HG03575 (cell line): ENCODE measurements around the gene MGARP.
"Not testable (repeated sequence)": the region's sequence is repeated elsewhere in the genome, so short reads cannot be mapped to it uniquely, and the experiment has no call there.

Experiments
- ATAC-seq: cut with Tn5 transposase; IDR thresholded peaks from one replicate; pipeline ENCODE4 v1.9.1; 2021; ENCODE audit not compliant: unreplicated experiment, insufficient number of reproducible peaks, low FRiP score; ENCODE audit errors: extremely low read depth

MGARP gene

DNA sequence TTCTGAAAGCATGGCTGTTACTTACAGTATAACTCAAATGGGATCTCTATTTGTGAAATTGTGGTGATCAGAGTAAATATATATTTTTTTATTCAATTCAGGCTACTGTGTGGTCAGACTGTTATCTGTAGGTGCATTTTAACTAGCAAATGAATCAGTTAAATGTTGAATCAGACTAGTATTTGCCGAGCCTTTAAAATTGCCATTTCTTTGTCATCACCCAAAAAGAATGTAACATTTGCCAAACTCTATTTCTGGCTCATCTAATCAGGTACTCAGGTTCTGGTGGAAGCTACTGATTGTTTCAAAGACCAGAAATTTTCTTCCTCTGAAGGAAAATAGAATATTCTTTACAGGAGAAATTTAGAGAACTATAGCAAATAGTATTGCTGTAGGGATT lies 19.5 kb upstream of the MGARP start:
- ATAC-seq = no peak

DNA sequence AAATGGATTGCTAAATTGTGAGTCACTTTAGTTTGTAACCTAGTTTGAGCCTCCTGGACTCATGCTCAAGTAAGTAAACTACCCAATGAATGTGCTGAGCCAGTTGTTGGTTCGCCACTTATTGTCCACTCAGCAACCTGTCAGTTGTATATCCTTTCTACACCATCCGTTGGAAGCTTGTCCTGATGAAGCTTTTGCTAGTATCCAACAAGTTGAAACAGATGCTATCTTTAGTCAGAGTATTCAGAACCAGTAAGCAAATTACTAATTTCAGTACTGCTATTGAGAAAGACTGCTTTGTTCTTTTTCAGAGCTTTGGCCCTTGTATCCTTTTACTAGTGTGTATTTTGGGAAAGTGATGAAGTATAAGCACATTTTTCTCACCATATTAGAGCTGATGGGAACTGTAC lies 17.0 kb upstream of the MGARP start:
- no peak for ATAC-seq

DNA sequence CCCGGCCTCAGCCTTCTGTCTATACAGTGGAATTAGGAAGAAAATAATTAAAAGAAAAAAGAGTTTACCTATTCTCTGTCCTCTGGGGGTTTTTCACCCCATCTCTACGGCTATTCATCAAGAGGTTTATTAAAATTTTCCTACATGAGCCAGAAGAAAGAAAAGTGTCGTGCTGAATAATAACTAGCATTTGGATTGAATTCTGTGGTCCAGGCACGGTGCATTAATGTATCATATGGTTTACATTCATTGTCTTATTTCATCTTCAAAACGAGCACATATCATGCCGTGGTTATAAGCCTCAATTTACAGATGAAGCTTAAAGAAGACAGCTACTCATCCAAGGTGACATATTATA lies 15.9 kb upstream of the MGARP start:
- no peak for ATAC-seq

DNA sequence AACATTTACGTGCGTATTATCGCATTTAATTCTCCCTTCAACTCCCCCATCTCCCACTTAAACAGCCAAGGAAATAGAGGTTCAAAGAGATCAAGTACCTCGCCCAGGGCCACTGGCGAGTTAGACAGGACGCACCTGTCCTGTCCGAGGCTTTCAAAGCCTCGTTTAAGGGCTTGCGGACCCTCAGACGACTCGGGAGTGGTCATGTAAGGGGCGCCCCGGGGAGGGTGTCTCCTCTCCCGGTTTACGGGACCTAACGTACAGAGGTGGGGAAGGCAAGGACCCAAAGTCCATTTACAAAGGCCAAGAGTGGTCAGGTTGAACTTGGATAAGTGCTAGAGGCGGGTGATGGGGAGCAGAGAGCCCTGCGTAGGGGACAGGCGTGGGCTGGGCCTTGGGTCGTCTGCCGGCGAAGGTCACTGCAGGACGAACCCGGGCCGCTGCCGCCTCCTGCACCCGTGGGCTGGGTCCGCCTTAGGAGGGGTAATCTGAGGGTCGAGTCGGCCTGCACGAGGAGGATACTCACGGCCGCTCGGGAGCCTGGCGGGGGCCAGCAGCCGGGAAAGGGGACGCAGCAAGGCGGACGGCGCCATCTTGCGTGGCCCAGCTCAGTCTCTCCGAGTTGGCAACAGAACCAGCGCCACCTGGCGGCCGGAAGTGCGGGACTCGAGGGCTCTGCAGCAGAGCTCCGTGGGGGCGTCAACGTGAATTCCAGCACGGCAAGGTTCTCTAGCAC lies 15.3 kb upstream of the MGARP start:
- ATAC-seq = peak; percentile 62

DNA sequence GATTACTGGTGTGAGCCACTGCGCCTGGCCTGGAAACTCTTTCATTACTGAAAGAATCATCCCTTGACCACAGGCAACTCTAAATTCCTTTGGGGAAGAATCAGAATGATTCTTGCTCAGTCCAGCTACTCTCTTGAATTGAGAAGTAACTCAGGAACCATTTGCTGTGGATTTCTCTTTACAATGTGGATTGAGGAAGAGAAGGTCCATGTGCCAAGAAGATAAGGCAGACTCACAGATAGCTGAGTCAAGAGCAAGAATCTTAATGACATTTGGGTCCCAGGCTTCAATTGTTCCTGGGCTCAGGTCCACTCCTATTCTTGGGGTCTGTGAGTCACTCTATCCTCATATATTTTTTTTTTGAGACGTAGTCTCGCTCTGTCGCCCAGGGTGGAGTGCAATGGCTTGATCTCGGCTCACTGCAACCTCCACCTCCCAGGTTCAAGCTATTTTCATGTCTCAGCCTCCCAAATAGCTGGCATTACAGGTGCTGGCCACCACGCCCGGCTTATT lies 6.2 kb upstream of the MGARP start:
- ATAC-seq = no peak

DNA sequence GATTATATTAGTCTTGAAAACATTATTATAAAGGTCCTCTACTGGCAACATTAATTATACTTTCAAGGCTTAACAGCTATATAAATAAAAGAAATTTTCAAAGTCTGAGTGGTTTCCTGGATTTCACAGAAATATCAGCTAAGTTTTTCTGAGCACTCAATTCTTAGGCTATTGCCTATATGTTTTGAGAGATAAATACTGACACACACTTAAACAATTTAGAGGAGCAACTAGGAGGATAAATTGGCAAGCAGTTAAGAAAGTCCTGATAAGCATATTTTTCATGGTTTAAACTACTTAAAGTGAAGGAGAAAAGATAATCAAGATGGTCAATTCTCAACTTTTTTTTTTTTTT lies 2.7 kb upstream of the MGARP start:
- ATAC-seq = no peak

DNA sequence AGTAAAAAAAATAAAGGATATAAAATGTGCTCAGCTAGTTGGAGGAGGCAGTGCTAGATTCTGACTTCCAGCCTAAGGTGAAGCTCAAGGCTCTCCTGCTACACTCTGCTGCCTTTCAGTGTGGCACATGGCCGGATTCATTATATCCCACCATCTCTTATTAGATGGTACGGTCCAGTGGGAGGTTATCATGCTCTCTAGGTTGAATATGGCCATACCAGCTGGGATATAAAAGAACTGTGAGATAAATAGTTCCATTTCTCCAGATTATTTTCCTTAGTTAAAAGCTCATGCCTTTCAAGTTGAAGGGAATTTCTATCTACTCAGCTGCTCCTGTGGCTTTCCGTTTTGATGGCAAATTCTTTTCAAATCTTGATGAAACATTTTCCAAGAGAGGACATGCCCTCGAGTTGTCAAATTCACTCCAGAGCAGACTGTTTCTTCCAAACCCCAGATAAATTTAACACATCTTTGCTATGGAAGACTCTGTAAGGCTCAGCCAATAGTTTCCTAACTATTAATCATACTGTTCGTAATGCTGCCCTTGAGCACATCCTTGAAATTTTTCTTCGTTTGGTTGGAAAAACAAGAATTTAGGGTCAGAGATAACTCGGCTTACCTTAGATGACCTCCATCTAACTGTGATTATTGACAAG lies 2.2 kb upstream of the MGARP start:
- no peak for ATAC-seq

DNA sequence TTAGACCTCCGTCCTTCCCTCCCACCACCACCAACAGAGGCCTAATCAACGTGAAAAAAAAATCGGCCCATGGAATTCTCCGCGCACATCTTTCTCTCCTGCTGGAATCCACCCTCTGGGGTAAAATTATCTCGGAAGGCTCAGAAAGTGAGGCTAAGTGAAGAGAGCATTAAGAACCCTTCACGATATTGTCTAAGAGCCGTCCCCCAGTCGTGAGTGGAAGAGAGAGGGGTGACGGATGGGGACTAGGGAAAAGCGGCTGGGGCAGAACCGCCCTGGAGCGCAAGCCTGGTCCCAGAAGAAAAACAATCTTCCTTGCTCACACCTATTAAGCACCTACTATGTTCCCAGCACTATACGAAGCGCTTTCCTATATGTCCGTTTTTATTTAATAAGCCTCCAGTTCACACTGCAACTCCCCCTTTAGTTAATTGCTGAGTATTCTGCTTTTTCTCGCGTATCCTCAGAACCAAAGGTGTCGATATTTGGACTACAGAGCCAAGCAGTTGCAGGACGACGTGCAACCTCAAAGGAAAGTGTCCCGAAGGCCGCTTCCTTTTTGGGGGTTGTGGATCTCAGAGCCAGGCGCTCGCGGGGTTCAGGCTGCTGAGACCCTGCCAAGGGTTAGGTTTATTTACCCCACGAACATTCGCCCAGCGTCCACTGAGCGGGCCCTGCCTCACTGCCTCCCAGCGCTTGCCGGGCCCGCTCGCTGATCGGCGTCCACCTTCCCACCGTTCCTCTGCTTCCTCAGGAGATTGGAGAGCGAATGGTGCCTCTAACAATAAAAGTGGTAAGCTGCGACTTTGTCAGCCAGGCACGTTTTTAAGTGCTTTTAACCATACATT lies 889 bp downstream of the MGARP start:
- no peak for ATAC-seq

DNA sequence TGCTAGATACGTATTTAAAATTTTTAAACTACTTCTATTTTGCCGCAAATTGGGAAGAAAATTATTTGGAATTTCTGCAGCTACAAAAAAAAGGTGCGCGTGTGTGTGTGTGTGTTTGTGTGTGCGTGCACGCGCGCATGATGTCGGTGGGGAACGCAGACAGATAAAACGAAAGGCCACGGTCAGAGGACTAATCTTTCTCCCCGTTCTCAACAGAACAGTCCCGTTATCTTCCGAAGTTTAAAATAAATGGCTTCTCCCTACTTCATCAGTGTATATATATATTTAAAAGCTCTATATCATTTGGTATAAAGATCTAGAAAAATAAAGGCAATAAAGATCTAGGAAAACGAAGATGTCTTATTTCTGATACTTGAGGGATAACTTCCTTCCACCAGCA lies 1.5 kb downstream of the MGARP start:
- no peak for ATAC-seq

DNA sequence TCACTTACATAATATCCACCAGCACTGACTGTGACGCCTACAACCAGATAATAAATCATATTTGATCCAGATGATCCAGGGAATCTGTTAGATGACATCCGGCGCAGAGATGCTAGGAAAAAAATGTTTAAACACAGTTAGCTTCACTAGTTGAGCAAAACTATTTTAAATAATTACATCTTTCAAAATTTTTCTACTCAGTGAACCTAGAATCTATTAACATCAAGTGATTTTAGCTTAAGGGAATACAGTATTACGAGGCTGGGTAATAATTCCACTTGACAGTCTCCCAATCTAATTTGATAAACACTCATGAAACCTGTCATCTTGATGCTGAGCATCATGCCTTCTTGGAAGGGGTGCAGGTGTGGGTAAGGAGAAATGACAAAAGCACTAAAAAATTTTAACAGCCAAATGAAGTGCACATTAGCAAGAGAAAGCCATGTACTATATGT lies 4.7 kb downstream of the MGARP start:
- ATAC-seq = no peak

DNA sequence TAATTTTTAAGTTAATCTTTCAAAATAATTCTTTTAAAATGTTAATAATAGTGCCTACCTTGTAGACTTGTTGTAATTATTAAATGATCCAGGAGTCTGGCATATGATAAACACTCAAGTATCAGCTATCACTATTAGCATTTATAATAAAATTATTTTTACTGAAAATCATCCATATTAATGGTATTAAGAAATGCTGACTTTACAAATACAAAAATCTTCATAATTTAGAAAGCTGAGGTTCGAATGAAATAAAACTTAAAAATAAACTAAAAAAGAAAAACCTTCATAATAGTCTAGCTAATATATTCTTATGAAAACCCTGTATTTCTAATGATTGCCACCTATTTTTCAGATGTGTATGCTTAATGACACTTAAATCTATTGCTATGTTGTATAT lies 5.2 kb downstream of the MGARP start:
- ATAC-seq = no peak

DNA sequence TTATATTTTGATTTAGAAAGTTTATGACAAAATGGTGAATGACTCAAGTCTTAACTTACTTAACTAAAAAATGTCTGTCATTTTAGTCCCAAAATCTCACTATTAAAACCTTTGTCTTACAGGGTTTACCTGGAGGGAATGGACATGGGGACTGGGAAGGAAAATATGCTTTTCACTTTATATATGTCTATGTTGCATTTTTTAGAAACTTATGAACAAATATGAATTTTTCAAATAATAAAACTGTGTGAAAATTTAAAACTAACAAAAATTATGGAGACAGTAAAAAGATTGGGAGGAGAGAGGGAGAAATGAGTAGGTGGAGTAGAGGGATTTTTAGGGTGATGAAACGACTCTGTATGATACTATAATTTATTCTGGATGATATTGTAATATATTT lies 6.2 kb downstream of the MGARP start:
- ATAC-seq = no peak

DNA sequence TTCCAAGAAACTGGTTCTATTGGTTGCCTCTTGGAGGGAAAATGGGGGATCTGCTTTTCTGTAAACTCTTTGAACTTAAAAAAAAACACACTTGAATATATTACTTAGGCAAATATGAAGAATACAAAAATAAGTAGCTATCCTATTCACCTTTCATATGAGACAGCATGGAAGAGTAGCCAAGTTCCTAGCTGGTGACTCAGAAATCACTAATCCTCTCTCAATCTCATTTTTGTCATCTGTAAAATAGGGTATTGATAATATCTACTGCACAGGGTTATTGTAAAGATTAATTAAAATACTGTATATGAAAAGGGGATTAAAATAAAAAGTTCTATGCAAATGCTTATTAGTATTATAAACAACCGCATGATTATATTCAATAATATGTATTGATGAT lies 12.7 kb downstream of the MGARP start:
- no peak for ATAC-seq

DNA sequence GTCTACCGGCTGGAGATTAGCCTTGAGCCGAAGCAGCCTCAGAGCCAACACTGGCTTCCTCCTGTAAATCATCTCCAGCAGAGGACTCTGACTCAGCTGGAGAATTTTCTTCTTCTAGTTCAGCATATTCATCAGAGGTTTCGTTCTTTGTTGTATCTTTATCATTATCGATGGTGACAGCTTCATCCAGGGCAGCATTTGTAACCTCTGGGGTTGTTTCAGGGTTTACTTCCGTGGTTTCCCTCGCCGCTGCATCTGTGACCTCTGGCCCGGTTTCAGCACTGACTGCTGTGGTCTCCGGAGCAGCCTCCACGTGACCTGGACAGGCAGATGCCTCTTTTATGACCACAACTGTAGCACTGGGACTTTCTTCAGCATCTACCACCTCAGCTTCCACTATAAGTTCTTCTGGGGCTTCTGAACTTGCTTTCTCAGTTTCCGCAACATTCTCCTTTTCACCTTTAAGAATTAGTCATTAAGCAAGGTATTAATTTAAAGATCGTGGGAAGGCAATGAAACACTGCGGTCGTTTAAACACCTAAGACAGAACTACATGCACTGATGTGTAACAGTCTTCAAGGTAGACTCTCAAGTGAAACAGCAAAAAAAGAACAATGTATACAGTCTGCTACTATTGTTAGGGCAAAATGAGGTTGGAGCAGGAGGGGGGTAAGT lies 13.3 kb downstream of the MGARP start:
- ATAC-seq = peak; percentile 94

DNA sequence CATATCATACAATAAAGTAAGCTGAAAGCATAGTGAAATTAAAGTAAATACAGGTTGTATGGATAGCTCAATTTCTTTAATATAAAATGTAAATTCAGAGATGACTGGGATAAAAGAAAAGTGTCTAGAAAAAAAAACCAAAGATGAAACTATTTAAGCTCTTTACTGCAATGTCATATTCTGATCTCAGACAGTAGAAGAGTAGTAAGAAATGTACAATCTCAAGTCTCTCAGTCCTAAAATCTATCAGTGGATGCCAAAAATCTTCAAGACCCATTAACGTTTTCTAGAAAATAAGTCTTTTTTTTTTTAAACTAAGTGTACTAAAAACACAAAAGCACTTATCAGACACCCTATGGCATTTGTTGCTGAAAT lies 13.8 kb downstream of the MGARP start:
- ATAC-seq = no peak

DNA sequence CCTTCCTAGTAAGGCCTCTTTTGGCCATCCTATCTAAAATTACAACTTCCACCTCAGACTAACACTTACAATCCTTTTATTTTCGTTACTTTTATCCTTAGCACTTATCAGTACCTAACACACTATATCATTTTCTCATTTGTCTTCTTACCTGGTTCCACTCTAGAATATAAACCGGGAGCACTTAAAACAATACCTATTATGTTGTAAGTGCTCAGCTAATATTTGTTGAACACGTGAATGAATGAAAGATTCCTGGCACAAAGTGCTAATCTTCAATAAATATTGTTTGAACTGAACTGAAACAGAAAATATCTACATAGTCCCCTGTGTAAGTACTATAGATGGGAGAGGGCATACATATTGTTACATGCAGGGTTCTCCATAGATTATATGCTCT lies 14.4 kb downstream of the MGARP start:
- no peak for ATAC-seq

DNA sequence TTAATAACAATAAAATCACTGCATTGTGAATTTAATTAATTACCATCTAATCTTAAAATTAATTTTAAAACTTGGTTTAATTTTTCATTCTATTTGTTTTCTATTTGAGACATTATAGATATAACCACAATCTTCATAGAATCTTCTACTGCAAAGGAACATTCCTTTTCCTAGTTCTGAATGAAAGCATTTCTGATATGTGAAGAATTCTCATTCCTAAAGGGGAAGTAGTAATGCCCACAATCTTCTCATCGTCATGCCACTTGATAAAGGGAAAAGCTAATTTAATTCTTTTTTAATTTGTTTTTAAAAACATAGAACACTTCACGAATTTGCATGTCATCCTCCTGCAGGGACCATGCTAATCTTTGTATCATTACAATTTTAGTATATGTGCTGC lies 23.7 kb downstream of the MGARP start:
- no peak for ATAC-seq

DNA sequence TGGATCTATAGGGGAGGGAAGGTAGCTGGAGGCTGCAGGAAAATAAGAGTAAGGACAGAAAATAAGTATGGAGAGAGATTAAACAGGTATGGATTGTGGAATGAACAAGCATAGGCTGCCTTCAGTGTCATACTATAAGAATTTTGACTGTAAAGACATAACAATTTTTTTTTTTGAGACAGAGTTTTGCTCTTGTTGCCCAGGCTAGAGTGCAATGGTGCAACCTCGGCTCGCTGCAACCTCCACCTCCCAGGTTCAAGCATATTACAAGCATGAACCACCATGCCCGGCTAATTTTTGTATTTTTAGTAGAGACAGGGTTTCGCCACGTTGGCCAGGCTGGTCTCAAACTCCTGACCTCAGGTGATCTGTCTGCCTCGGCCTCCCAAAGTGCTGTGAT lies 24.4 kb downstream of the MGARP start:
- not testable (repeated sequence) for ATAC-seq

DNA sequence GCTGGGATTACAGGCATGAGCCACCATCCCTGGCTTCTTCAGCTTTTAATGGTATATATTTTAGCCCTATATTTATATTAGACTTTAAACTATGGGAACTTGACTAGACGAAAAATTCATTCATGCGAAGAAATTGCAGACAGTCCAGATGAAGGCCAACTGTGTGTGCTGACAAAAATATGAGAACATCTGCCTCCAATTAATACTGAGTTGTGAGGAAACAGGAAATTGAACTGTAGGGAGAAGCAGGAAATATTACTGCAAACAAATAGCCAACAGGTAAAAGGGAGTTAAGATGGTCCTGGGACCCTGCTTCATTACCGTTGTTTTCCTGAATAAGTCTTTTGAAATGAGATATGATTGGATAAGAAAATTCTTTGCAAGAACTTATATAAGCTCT lies 26.3 kb downstream of the MGARP start:
- no peak for ATAC-seq
